GM12891 (cell line): Measurements from ENCODE around the gene NT5M.

Experiments used
- POLR2A ChIP-seq: IDR thresholded peaks from 2 replicates; pipeline ENCODE4 v1.6.1; 2011; ENCODE audit warnings: low read depth, low read length, control low read depth
- SPI1 ChIP-seq: IDR thresholded peaks from 2 replicates; pipeline ENCODE4 v1.6.1; 2011; ENCODE audit warnings: low read depth, low read length, control low read depth
- TAF1 ChIP-seq: IDR thresholded peaks from 2 replicates; pipeline ENCODE4 v1.6.1; 2011; ENCODE audit warnings: low read depth, low read length, control low read depth

DNA sequence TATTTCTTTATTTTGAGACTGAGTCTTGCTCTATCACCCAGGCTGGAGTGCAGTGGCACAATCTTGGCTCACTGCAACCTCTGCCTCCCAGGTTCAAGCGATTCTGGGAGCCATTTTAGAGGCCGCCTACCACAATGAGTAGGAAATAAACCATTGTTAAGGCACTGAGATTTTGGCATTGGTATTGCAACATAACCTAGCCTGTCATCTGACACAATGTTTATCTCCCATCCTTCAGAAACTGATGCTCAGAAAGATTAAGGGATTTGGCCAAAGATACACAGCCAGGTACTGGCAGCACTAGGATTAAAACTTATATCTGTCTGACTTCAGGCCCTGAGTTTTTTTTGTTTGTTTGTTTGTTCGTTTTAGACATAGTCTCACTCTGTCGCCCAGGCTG is 14.1 kb upstream of the NT5M start:
- no peak for TF ChIP-seq SPI1
- TF ChIP-seq TAF1: no peak
- TF ChIP-seq POLR2A: no peak
